Lung (tissue), 12 donors: ENCODE measurements around the gene CBX4. TPM values are rescaled to one million over a fixed set of nuclear protein-coding genes. Genes with fewer than 3 reads are reported as not detected.

Source experiments
- ATAC-seq: fragments of 200-7000 bp; cut with Tn5 transposase; one replicate; pipeline ENCODE4 v1.9.1; 2020; ENCODE audit warnings: moderate number of reproducible peaks; ENCODE audit not compliant: insufficient read depth, low FRiP score
- DNase-seq, 3 donors: peaks; one replicate each; pipeline ENCODE4 v3.0.0-alpha.2; 2013 to 2017
- H3K27ac ChIP-seq, 2 donors: one replicate each; pipeline ENCODE4 v1.5.1; 2013; ENCODE audit warnings: mild to moderate bottlenecking in 2 of 2, moderate library complexity in 2 of 2, control low read depth in 1 of 2, inconsistent platforms in 1 of 2, low read depth in 1 of 2, low read length in 1 of 2
- H3K27me3 ChIP-seq, 3 donors: one replicate each; pipeline ENCODE4 v1.5.1; 2013; ENCODE audit warnings: low read length in 2 of 3; ENCODE audit not compliant: control insufficient read depth in 3 of 3, insufficient read depth in 3 of 3
- H3K36me3 ChIP-seq, 4 donors: one replicate each; pipeline ENCODE4 v1.5.1; 2013; ENCODE audit warnings: low read length in 4 of 4, mild to moderate bottlenecking in 1 of 4, moderate library complexity in 1 of 4; ENCODE audit not compliant: control insufficient read depth in 4 of 4, insufficient read depth in 4 of 4
- H3K4me1 ChIP-seq, 5 donors: one replicate each; pipeline ENCODE4 v1.5.1; 2013; ENCODE audit warnings: low read length in 5 of 5, mild to moderate bottlenecking in 2 of 5, moderate library complexity in 1 of 5; ENCODE audit not compliant: control insufficient read depth in 5 of 5, insufficient read depth in 5 of 5
- H3K4me3 ChIP-seq: one replicate; pipeline ENCODE4 v1.5.1; 2013; ENCODE audit warnings: mild to moderate bottlenecking, control low read depth, moderate library complexity
- H3K9ac ChIP-seq, 2 donors: one replicate each; pipeline ENCODE4 v1.5.1; 2013; ENCODE audit warnings: low read length in 2 of 2, control low read depth in 1 of 2; ENCODE audit not compliant: insufficient read depth in 1 of 2
- H3K9me3 ChIP-seq, 4 donors: one replicate each; pipeline ENCODE4 v1.5.1; 2013; ENCODE audit warnings: low read length in 3 of 4, mild to moderate bottlenecking in 1 of 4, moderate library complexity in 1 of 4; ENCODE audit not compliant: control insufficient read depth in 4 of 4, insufficient read depth in 3 of 4
- CTCF ChIP-seq: IDR thresholded peaks from 2 replicates; pipeline ENCODE4 v1.5.1; 2012; ENCODE audit warnings: mild to moderate bottlenecking; ENCODE audit errors: control extremely low read depth, extremely low read depth
- WGBS, 2 donors: extraction: QIAGEN DNeasy Blood & Tissue Kit; methylation state at CpG; one replicate each; pipeline ENCODE4 v1.1.7; 2013; 5-methylcytosine and 5-hydroxymethylcytosine counted together
- polyA plus RNA-seq, 2 donors: library from polyadenylated mRNA; stranded (reverse); fragments of 200-250 nt; gene quantifications; one replicate each; pipeline ENCODE4 v1.2.1, GENCODE V29; 2013
- total RNA-seq, 2 donors: library from RNA; depleted of rRNA in 1 of 2; stranded (reverse); fragments of >200 nt in 1 of 2; gene quantifications; one replicate each; pipeline ENCODE4 v1.2.1, GENCODE V29; 2014 to 2021
- donor health status: control.
- donor health status: control.
- donor health status: Bipolar disorder and iron deficiency.
- donor health status: healthy.
- donor health status: DM: yes; HTN: yes; CAD: no.

Gene CBX4
- total and polyA plus RNA-seq, 4 donors, result 12.8 to 32.0 (median 17.5) TPM

GRCh38 chr17:79883202-79883601 lies 44.0 kb upstream of the CBX4 start:
- DNase-seq (no peak), ATAC-seq (no peak)
- no peak overlapping the region for H3K27ac ChIP-seq
- H3K9ac ChIP-seq, result no peak overlapping the region
- peaks cover 0 to 4% (median 2%) of the 10 kb centered on the region in 3 donors for H3K27me3 ChIP-seq
- no peak overlapping the region for H3K4me3 ChIP-seq
- WGBS, 2 donors, result 80 to 87% methylated on average over 7 of the region's 7 CpGs
- no peaks in the 10 kb centered on the region for H3K36me3 ChIP-seq
- no peaks in the 10 kb centered on the region for H3K4me1 ChIP-seq
- H3K9me3 ChIP-seq, result no peaks in the 10 kb centered on the region
- TF ChIP-seq CTCF, result no peak

GRCh38 chr17:79878329-79878947 lies 39.2 kb upstream of the CBX4 start:
- DNase-seq (no peak), ATAC-seq (no peak)
- no peak overlapping the region for H3K9ac ChIP-seq
- no peaks in the 10 kb centered on the region for H3K9me3 ChIP-seq
- H3K36me3 ChIP-seq, result no peaks in the 10 kb centered on the region
- no peak overlapping the region for H3K27ac ChIP-seq
- 85 to 89% methylated on average over 10 of the region's 10 CpGs for WGBS, 2 donors
- H3K4me3 ChIP-seq, result no peak overlapping the region
- TF ChIP-seq CTCF, result no peak
- peaks cover 0 to 4% (median 2%) of the 10 kb centered on the region in 3 donors for H3K27me3 ChIP-seq
- H3K4me1 ChIP-seq, result no peaks in the 10 kb centered on the region

- no peak overlapping the region for H3K27ac ChIP-seq
- H3K27me3 ChIP-seq, result peaks cover 0 to 4% (median 2%) of the 10 kb centered on the region in 3 donors
- TF ChIP-seq CTCF, result no peak
- ATAC-seq (no peak), DNase-seq (no peak)
- H3K4me3 ChIP-seq, result no peak overlapping the region
- H3K9ac ChIP-seq, result no peak overlapping the region
- no peaks in the 10 kb centered on the region for H3K9me3 ChIP-seq
- 82 to 88% methylated on average over 6 of the region's 6 CpGs for WGBS, 2 donors
- H3K36me3 ChIP-seq, result no peaks in the 10 kb centered on the region
- no peaks in the 10 kb centered on the region for H3K4me1 ChIP-seq
These were observed 37.8 kb upstream of the CBX4 start for GRCh38 chr17:79877041-79877440.

- Histone ChIP-seq H3K27me3 (peaks cover 0 to 3% (median 0%) of the 10 kb centered on the region in 3 donors), H3K27ac (no peak overlapping the region), H3K36me3 (no peaks in the 10 kb centered on the region), H3K9ac (no peak overlapping the region), H3K4me1 (no peaks in the 10 kb centered on the region), H3K4me3 (no peak overlapping the region), H3K9me3 (no peaks in the 10 kb centered on the region)
- WGBS, 2 donors, result 80 to 85% methylated on average over 4 of the region's 4 CpGs
- no peak for TF ChIP-seq CTCF
- ATAC-seq (no peak), DNase-seq (no peak)
These were observed 36.3 kb upstream of the CBX4 start for GRCh38 chr17:79875511-79875910.
